Prostate gland (tissue), 2 donors: Measurements from ENCODE around the gene NEU2. TPM values are rescaled to one million over a fixed set of nuclear protein-coding genes. Genes with fewer than 3 reads are reported as not detected.

ENCODE experiments used
- DNase-seq: peaks from one replicate; pipeline ENCODE4 v3.0.0-alpha.2; 2019; ENCODE audit warnings: low spot score
- H3K27ac ChIP-seq, 2 donors: fragments of 200-600 bp; sonication (generic); 2 replicates each; pipeline ENCODE4 v1.5.1; 2017 to 2019
- H3K27me3 ChIP-seq: fragments of 200-600 bp; sonication (generic); replicated peaks from 2 replicates; pipeline ENCODE4 v1.5.1; 2019; ENCODE audit not compliant: insufficient read depth
- H3K36me3 ChIP-seq, 2 donors: fragments of 200-600 bp; sonication (generic); 1 replicate in 1 of 2; 2 replicates in 1 of 2; pipeline versions ENCODE4 v1.5.1 to v1.8.1; 2017 to 2019
- H3K4me1 ChIP-seq: fragments of 200-600 bp; sonication (generic); replicated peaks from 2 replicates; pipeline ENCODE4 v1.5.1; 2019
- H3K4me3 ChIP-seq, 2 donors: fragments of 200-600 bp; sonication (generic); 2 replicates each; pipeline ENCODE4 v1.5.1; 2017 to 2019
- H3K9me3 ChIP-seq: fragments of 200-600 bp; sonication (generic); 2 replicates; pipeline ENCODE4 v1.5.1; 2017
- POLR2A ChIP-seq: fragments of 450-650 bp; IDR thresholded peaks from one replicate; pipeline ENCODE4 v1.6.1; 2016; ENCODE audit warnings: antibody characterized with exemption, mild to moderate bottlenecking
- POLR2AphosphoS5 ChIP-seq: sonication (generic); formaldehyde crosslinking; IDR thresholded peaks from one replicate; pipeline ENCODE4 v1.6.1; 2017; ENCODE audit warnings: antibody characterized with exemption
- WGBS: methylation state at CpG from one replicate; pipeline ENCODE4 v1.1.5; 2018; 5-methylcytosine and 5-hydroxymethylcytosine counted together
- intact Hi-C: fragments of 100-400 bp; cut with DNase I; formaldehyde crosslinking; loops from one replicate; pipeline ENCODE4 v1.14.2; 2022
- total RNA-seq, 2 donors: library from RNA; depleted of rRNA; stranded (reverse); fragments of >200 nt; gene quantifications; one replicate each; pipeline ENCODE4 v1.1.0, GENCODE V29; 2016
- TF ChIP-seq, protein P1 (sequence below), 4 experiments: fragments of 200-600 bp in 2 of 4; fragments of 450-650 bp in 2 of 4; sonication (generic) in 2 of 4; IDR thresholded peaks; 1 replicate in 3 of 4; 2 replicates in 1 of 4; pipeline ENCODE4 v1.5.1; 2016 to 2019; ENCODE audit warnings: antibody characterized with exemption in 4 of 4, mild to moderate bottlenecking in 2 of 4, moderate library complexity in 2 of 4

Gene NEU2
- not detected for total RNA-seq

DNA sequence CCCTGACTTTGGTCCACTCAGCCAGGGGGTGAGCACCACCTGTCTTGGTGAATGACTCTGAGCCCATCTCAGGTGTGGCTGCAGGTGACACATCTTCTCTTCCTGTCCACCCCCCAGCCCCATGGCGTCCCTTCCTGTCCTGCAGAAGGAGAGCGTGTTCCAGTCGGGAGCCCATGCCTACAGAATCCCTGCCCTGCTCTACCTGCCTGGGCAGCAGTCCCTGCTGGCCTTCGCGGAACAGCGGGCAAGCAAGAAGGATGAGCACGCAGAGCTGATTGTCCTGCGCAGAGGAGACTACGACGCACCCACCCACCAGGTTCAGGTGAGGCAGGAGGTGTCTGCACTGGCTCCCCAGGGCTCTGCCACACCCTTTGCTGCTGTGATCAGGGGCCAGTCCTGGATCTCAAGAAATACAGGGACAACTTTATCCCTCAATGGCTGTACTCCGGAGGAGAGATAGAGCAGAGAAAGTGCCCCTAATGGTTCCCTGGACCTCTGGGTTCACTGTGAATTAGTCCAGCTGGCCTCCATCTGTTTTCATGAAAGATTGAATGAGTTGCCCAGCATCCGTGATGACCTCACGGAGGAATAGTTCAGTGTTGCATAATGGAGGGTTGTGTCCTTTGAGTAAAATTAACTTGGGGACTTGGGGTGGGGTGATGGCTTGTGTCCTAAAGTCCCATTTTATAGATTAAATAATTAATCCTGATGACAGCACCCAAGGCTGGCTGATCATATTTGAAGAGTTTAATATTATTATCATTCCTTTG lies at the start of gene NEU2:
Gene NEU2, plus strand, starts transcription at position 122 of the 770 bp plus-strand sequence. Its CDS starts 0 bp downstream, at position 122.
- Histone ChIP-seq H3K27me3 (no peaks in the 10 kb centered on the region), H3K27ac (no peak within 1 kb of the TSS), H3K36me3 (no peaks in the 10 kb centered on the region), H3K9me3 (no peaks in the 10 kb centered on the region), H3K4me3 (no peak within 1 kb of the TSS), H3K4me1 (no peaks in the 10 kb centered on the region)
- intact Hi-C loops = no loop called here
- no peak for DNase-seq
- TF ChIP-seq, protein P1, sequence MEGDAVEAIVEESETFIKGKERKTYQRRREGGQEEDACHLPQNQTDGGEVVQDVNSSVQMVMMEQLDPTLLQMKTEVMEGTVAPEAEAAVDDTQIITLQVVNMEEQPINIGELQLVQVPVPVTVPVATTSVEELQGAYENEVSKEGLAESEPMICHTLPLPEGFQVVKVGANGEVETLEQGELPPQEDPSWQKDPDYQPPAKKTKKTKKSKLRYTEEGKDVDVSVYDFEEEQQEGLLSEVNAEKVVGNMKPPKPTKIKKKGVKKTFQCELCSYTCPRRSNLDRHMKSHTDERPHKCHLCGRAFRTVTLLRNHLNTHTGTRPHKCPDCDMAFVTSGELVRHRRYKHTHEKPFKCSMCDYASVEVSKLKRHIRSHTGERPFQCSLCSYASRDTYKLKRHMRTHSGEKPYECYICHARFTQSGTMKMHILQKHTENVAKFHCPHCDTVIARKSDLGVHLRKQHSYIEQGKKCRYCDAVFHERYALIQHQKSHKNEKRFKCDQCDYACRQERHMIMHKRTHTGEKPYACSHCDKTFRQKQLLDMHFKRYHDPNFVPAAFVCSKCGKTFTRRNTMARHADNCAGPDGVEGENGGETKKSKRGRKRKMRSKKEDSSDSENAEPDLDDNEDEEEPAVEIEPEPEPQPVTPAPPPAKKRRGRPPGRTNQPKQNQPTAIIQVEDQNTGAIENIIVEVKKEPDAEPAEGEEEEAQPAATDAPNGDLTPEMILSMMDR (IDR thresholded peaks at IDR 0.05) = no peak
- no peak for TF ChIP-seq POLR2AphosphoS5
- TF ChIP-seq POLR2A = no peak
- WGBS = 90% methylated on average over 13 of the region's 13 CpGs

DNA sequence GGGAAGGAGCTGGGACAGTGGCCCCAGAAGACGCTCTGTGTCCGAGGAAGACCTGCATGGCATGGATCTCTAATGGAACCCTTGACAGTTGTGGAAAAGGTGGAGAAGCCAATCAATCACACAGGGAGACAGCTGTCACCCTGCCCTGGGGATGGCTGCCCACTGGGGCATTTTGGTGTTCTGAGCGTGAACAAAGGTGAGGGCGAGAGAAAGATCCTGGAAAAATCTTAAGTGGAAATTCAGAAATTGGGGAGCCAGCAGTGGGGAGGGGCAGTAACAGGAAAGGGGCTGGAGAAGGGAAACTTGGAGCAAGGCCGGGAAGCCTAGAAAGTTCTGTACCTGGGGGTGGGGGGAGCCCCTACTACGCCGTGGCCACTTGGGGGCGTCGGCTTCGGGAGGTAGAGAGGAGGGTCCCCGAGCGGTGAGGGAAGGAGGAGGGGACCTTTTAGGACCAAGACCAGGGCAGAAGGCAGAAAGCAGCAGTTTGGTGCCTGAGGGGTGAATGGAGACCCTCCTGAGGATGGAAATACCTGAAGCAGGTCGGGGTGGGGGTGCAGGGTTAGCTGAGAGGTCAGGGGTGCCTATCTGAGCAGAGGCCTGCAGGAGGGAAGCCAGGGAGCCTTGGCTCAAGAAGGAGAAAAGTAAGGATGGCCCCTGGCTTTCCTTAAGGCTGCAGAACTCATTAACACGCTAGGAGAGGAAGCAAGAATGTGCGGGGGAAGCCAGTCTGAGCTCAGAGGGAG lies 49.4 kb upstream of the NEU2 start:
- Histone ChIP-seq H3K4me1 (no peaks in the 10 kb centered on the region), H3K9me3 (no peaks in the 10 kb centered on the region), H3K4me3 (no peak overlapping the region), H3K27me3 (no peaks in the 10 kb centered on the region), H3K36me3 (no peaks in the 10 kb centered on the region), H3K27ac (no peak overlapping the region)
- no peak for DNase-seq
- TF ChIP-seq, protein P1 (IDR thresholded peaks at IDR 0.05) = no peak
- no peak for TF ChIP-seq POLR2AphosphoS5
- TF ChIP-seq POLR2A = no peak
- intact Hi-C loops = no loop called here
- WGBS = 61% methylated on average over 15 of the region's 15 CpGs

DNA sequence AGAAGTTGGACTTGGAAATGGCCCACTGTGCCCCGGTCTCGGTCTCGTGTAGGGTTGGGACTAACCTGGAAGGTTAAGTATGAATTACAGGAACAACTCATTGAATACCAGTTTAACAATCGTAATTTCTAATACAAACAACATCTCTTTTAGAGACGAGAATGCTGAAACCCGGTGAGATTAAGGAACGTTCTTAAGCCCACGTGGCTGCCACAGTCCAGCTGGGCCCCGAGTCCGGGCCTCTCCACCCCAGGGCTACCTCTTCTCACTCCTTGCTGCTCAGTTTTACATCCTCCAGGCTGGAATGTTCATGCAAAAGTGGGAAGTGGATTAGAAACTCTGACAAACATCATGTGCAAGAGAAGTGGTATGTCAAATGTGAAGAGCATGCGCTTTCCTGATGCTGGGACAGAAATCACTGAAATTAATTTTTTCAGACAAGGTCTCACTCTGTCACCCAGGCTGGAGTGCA lies 48.8 kb upstream of the NEU2 start:
- no peak for DNase-seq
- Histone ChIP-seq H3K4me3 (no peak overlapping the region), H3K4me1 (no peaks in the 10 kb centered on the region), H3K9me3 (no peaks in the 10 kb centered on the region), H3K36me3 (no peaks in the 10 kb centered on the region), H3K27me3 (no peaks in the 10 kb centered on the region), H3K27ac (no peak overlapping the region)
- intact Hi-C loops = no loop called here
- TF ChIP-seq, protein P1 (IDR thresholded peaks at IDR 0.05) = no peak
- TF ChIP-seq POLR2AphosphoS5 (no peak), POLR2A (no peak)
- WGBS = 60% methylated on average over 11 of the region's 11 CpGs

DNA sequence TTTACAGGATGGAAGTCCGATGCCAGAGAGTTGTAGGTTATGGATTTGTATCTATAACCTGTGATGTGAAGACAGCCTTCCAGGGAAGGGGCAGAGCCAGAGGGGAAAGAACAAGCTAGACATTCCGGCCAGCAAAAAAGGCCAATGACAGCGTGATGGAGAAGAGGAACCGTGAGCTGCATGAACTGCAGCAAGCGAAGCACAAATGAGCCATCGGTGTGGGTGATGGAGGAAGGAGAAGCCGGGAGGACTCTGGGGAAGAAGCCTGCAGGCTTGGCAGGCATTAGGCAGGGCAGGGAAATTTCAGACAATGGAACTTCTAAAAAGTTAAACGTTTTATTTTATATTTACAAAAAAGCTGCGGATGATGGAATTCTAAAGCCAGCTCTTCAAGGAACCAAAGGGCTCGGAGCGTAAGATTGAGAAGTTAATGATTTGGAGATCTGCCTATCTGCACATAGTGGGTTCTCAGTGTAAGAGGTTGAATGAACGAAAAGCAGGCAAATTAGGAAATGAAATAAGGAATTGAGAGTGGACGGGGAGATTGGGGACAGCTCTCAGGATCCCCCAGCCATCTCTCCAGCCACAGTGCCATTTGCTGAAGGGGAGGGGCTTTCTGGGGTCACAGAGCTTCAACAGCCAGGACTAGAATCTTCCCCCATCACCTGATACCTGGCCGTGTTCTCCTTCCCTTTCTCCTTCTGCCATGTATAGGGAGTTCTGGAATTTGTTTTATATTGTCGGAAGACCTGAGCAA lies 47.8 kb upstream of the NEU2 start:
- 79% methylated on average over 15 of the region's 15 CpGs for WGBS
- Histone ChIP-seq H3K9me3 (no peaks in the 10 kb centered on the region), H3K27me3 (no peaks in the 10 kb centered on the region), H3K4me1 (no peaks in the 10 kb centered on the region), H3K27ac (no peak overlapping the region), H3K4me3 (no peak overlapping the region), H3K36me3 (no peaks in the 10 kb centered on the region)
- DNase-seq = no peak
- intact Hi-C loops = no loop called here
- TF ChIP-seq POLR2A = no peak
- TF ChIP-seq POLR2AphosphoS5 = no peak
- TF ChIP-seq, protein P1 (IDR thresholded peaks at IDR 0.05) = no peak
